ENCODE data around the gene PLEKHA7.

GRCh38 chr11:16956538-16957153 lies 57.6 kb downstream of the PLEKHA7 start:
- TF ChIP-seq, protein P1, sequence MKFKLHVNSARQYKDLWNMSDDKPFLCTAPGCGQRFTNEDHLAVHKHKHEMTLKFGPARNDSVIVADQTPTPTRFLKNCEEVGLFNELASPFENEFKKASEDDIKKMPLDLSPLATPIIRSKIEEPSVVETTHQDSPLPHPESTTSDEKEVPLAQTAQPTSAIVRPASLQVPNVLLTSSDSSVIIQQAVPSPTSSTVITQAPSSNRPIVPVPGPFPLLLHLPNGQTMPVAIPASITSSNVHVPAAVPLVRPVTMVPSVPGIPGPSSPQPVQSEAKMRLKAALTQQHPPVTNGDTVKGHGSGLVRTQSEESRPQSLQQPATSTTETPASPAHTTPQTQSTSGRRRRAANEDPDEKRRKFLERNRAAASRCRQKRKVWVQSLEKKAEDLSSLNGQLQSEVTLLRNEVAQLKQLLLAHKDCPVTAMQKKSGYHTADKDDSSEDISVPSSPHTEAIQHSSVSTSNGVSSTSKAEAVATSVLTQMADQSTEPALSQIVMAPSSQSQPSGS (CRISPR knock-in tag; IDR thresholded peaks at IDR 0.05; ENCODE audit: borderline replicate concordance, low read depth): no peak
- TF ChIP-seq, protein P2, sequence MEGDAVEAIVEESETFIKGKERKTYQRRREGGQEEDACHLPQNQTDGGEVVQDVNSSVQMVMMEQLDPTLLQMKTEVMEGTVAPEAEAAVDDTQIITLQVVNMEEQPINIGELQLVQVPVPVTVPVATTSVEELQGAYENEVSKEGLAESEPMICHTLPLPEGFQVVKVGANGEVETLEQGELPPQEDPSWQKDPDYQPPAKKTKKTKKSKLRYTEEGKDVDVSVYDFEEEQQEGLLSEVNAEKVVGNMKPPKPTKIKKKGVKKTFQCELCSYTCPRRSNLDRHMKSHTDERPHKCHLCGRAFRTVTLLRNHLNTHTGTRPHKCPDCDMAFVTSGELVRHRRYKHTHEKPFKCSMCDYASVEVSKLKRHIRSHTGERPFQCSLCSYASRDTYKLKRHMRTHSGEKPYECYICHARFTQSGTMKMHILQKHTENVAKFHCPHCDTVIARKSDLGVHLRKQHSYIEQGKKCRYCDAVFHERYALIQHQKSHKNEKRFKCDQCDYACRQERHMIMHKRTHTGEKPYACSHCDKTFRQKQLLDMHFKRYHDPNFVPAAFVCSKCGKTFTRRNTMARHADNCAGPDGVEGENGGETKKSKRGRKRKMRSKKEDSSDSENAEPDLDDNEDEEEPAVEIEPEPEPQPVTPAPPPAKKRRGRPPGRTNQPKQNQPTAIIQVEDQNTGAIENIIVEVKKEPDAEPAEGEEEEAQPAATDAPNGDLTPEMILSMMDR (IDR thresholded peaks at IDR 0.05): no peak
- TF ChIP-seq, protein P3, sequence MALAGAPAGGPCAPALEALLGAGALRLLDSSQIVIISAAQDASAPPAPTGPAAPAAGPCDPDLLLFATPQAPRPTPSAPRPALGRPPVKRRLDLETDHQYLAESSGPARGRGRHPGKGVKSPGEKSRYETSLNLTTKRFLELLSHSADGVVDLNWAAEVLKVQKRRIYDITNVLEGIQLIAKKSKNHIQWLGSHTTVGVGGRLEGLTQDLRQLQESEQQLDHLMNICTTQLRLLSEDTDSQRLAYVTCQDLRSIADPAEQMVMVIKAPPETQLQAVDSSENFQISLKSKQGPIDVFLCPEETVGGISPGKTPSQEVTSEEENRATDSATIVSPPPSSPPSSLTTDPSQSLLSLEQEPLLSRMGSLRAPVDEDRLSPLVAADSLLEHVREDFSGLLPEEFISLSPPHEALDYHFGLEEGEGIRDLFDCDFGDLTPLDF (CRISPR knock-in tag; IDR thresholded peaks at IDR 0.05): no peak
- no peak for TF ChIP-seq CREM (CRISPR knock-in tag; IDR thresholded peaks at IDR 0.05)

Data from WTC11 (cell line).